NOMO-1 (cell line): ENCODE results near the gene PDCD1LG2.
"Not testable (repeated sequence)": the region's sequence is repeated elsewhere in the genome, so short reads cannot be mapped to it uniquely, and the experiment has no call there.

Experiments used
- DNase-seq, 2 experiments: peaks; one replicate each; lab custom pipeline; 2025; ENCODE audit not compliant: unreplicated experiment in 2 of 2; lab: John Stamatoyannopoulos, UW

Gene PDCD1LG2

GRCh38 chr9:5493679-5494511 lies 16.4 kb upstream of the PDCD1LG2 start:
- DNase-seq = peak in 1 of 2 experiments; percentile 52

- not testable (repeated sequence) for DNase-seq
Observed at GRCh38 chr9:5494765-5495164, 15.6 kb upstream of the PDCD1LG2 start.

- no peak for DNase-seq
Observed at GRCh38 chr9:5499157-5499556, 11.2 kb upstream of the PDCD1LG2 start.

- DNase-seq = no peak
Observed at GRCh38 chr9:5499889-5500398, 10.4 kb upstream of the PDCD1LG2 start.

GRCh38 chr9:5500441-5501235 lies 9.7 kb upstream of the PDCD1LG2 start:
- DNase-seq = no peak

- no peak for DNase-seq
Observed at GRCh38 chr9:5502553-5502952, 7.8 kb upstream of the PDCD1LG2 start.

- no peak for DNase-seq
Observed at GRCh38 chr9:5509573-5509972, 758 bp upstream of the PDCD1LG2 start.

- DNase-seq = no peak
Observed at GRCh38 chr9:5510989-5511388, 658 bp downstream of the PDCD1LG2 start.

GRCh38 chr9:5511476-5511875 lies 1.1 kb downstream of the PDCD1LG2 start:
- DNase-seq = no peak

- no peak for DNase-seq
Observed at GRCh38 chr9:5511935-5512580, 1.7 kb downstream of the PDCD1LG2 start.

- DNase-seq = no peak
Observed at GRCh38 chr9:5512658-5513452, 2.5 kb downstream of the PDCD1LG2 start.

- DNase-seq = no peak
Observed at GRCh38 chr9:5513966-5514616, 3.8 kb downstream of the PDCD1LG2 start.

- DNase-seq = no peak
Observed at GRCh38 chr9:5514617-5515260, 4.4 kb downstream of the PDCD1LG2 start.

- DNase-seq = no peak
Observed at GRCh38 chr9:5515261-5515650, 4.9 kb downstream of the PDCD1LG2 start.

- no peak for DNase-seq
Observed at GRCh38 chr9:5516453-5517220, 6.3 kb downstream of the PDCD1LG2 start.

- DNase-seq = peak in 1 of 2 experiments; percentile 24
Observed at GRCh38 chr9:5518171-5518936, 8.0 kb downstream of the PDCD1LG2 start.

- no peak for DNase-seq
Observed at GRCh38 chr9:5518937-5519319, 8.6 kb downstream of the PDCD1LG2 start.

- no peak for DNase-seq
Observed at GRCh38 chr9:5524090-5524489, 13.8 kb downstream of the PDCD1LG2 start.
